H1 (cell line): ENCODE results near the gene FITM1. TPM values are rescaled to one million over a fixed set of nuclear protein-coding genes. Genes with fewer than 3 reads are reported as not detected.

Experiments
- BRCA1 ChIP-seq: IDR thresholded peaks from 2 replicates; pipeline ENCODE4 v1.6.1; 2012; ENCODE audit warnings: low read depth, low read length, improper control_type of control experiment
- CTBP2 ChIP-seq: IDR thresholded peaks from 2 replicates; pipeline ENCODE4 v1.7.0; 2011; ENCODE audit warnings: borderline replicate concordance, mild to moderate bottlenecking, moderate library complexity, mixed read lengths, low read length; ENCODE audit not compliant: insufficient read depth, insufficient read length
- KDM4A ChIP-seq: IDR thresholded peaks from one replicate; pipeline ENCODE4 v1.7.1; 2012; ENCODE audit warnings: low read depth, mild to moderate bottlenecking, moderate library complexity, low read length, inconsistent platforms; ENCODE audit not compliant: severe bottlenecking
- NRF1 ChIP-seq: IDR thresholded peaks from 2 replicates; pipeline ENCODE4 v1.6.1; 2011; ENCODE audit warnings: mild to moderate bottlenecking, low read depth, low read length, improper control_type of control experiment
- RBBP5 ChIP-seq: IDR thresholded peaks from 2 replicates; pipeline ENCODE4 v1.7.1; 2012; ENCODE audit warnings: low read depth, mild to moderate bottlenecking, inconsistent platforms, low read length, moderate library complexity, borderline replicate concordance
- polyA plus RNA-seq, 7 experiments: library from polyadenylated mRNA; depleted of rRNA in 3 of 7; stranded (reverse) in 5 of 7; unstranded in 2 of 7; fragments of >200 nt in 5 of 7; fragments of 200-250 nt in 2 of 7; gene quantifications; 1 replicate in 5 of 7; 2 replicates in 1 of 7; 4 replicates in 1 of 7; pipeline versions ENCODE4 v1.2.1 to v1.2.3, GENCODE V29; 2011 to 2013; ENCODE audit warnings: missing spikeins in 2 of 7, mixed read lengths in 2 of 7
- total RNA-seq: library from RNA; stranded (reverse); fragmentation: NEBNext Ultra II Directional; extraction: Animal tissue kit (Norgen Biotek cat#: 25700); gene quantifications from 2 replicates; pipeline ENCODE4 v1.2.1, GENCODE V29; 2021
- TF ChIP-seq, protein P1 (sequence below): fragments of 300-600 bp; sonication (generic); IDR thresholded peaks from 2 replicates; pipeline ENCODE4 v1.7.1; 2012; ENCODE audit warnings: low read length, moderate library complexity, mild to moderate bottlenecking, inconsistent platforms; ENCODE audit not compliant: insufficient replicate concordance
- TF ChIP-seq, protein P2 (sequence below): IDR thresholded peaks from 2 replicates; pipeline ENCODE4 v1.6.1; 2011; ENCODE audit warnings: low read length, improper control_type of control experiment
- TF ChIP-seq, protein P3 (sequence below): IDR thresholded peaks from 2 replicates; pipeline ENCODE4 v1.6.1; 2012; ENCODE audit warnings: inconsistent platforms
- TF ChIP-seq, protein P4 (sequence below): IDR thresholded peaks from 2 replicates; pipeline ENCODE4 v1.6.1; 2011; ENCODE audit warnings: low read depth, mild to moderate bottlenecking, low read length; ENCODE audit not compliant: insufficient read depth

FITM1 gene
- total and polyA plus RNA-seq, 2 of the 8 experiments (the other 6 are each of a cell fraction or from before 2014, with no cell fraction given): 0.53 to 0.76 TPM

DNA sequence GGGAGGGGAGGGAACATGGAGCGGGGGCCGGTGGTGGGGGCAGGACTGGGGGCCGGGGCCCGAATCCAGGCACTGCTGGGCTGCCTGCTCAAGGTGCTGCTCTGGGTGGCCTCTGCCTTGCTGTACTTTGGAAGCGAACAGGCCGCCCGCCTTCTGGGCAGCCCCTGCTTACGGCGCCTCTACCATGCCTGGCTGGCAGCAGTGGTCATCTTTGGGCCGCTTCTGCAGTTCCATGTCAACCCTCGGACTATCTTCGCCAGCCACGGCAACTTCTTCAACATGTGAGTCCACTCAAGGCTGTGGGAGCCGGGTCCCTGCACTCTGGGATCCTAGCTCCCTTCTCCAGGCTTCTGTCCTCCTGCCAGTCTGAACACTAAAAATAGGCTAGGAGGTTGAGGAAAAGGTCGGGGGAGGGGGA is 1.1 kb downstream of the FITM1 start (continued):
- TF ChIP-seq, protein P1, sequence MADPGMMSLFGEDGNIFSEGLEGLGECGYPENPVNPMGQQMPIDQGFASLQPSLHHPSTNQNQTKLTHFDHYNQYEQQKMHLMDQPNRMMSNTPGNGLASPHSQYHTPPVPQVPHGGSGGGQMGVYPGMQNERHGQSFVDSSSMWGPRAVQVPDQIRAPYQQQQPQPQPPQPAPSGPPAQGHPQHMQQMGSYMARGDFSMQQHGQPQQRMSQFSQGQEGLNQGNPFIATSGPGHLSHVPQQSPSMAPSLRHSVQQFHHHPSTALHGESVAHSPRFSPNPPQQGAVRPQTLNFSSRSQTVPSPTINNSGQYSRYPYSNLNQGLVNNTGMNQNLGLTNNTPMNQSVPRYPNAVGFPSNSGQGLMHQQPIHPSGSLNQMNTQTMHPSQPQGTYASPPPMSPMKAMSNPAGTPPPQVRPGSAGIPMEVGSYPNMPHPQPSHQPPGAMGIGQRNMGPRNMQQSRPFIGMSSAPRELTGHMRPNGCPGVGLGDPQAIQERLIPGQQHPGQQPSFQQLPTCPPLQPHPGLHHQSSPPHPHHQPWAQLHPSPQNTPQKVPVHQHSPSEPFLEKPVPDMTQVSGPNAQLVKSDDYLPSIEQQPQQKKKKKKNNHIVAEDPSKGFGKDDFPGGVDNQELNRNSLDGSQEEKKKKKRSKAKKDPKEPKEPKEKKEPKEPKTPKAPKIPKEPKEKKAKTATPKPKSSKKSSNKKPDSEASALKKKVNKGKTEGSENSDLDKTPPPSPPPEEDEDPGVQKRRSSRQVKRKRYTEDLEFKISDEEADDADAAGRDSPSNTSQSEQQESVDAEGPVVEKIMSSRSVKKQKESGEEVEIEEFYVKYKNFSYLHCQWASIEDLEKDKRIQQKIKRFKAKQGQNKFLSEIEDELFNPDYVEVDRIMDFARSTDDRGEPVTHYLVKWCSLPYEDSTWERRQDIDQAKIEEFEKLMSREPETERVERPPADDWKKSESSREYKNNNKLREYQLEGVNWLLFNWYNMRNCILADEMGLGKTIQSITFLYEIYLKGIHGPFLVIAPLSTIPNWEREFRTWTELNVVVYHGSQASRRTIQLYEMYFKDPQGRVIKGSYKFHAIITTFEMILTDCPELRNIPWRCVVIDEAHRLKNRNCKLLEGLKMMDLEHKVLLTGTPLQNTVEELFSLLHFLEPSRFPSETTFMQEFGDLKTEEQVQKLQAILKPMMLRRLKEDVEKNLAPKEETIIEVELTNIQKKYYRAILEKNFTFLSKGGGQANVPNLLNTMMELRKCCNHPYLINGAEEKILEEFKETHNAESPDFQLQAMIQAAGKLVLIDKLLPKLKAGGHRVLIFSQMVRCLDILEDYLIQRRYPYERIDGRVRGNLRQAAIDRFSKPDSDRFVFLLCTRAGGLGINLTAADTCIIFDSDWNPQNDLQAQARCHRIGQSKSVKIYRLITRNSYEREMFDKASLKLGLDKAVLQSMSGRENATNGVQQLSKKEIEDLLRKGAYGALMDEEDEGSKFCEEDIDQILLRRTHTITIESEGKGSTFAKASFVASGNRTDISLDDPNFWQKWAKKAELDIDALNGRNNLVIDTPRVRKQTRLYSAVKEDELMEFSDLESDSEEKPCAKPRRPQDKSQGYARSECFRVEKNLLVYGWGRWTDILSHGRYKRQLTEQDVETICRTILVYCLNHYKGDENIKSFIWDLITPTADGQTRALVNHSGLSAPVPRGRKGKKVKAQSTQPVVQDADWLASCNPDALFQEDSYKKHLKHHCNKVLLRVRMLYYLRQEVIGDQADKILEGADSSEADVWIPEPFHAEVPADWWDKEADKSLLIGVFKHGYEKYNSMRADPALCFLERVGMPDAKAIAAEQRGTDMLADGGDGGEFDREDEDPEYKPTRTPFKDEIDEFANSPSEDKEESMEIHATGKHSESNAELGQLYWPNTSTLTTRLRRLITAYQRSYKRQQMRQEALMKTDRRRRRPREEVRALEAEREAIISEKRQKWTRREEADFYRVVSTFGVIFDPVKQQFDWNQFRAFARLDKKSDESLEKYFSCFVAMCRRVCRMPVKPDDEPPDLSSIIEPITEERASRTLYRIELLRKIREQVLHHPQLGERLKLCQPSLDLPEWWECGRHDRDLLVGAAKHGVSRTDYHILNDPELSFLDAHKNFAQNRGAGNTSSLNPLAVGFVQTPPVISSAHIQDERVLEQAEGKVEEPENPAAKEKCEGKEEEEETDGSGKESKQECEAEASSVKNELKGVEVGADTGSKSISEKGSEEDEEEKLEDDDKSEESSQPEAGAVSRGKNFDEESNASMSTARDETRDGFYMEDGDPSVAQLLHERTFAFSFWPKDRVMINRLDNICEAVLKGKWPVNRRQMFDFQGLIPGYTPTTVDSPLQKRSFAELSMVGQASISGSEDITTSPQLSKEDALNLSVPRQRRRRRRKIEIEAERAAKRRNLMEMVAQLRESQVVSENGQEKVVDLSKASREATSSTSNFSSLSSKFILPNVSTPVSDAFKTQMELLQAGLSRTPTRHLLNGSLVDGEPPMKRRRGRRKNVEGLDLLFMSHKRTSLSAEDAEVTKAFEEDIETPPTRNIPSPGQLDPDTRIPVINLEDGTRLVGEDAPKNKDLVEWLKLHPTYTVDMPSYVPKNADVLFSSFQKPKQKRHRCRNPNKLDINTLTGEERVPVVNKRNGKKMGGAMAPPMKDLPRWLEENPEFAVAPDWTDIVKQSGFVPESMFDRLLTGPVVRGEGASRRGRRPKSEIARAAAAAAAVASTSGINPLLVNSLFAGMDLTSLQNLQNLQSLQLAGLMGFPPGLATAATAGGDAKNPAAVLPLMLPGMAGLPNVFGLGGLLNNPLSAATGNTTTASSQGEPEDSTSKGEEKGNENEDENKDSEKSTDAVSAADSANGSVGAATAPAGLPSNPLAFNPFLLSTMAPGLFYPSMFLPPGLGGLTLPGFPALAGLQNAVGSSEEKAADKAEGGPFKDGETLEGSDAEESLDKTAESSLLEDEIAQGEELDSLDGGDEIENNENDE: no peak
- TF ChIP-seq NRF1 (no peak), CTBP2 (no peak), RBBP5 (no peak), BRCA1 (no peak), KDM4A (no peak)
- TF ChIP-seq, protein P2, sequence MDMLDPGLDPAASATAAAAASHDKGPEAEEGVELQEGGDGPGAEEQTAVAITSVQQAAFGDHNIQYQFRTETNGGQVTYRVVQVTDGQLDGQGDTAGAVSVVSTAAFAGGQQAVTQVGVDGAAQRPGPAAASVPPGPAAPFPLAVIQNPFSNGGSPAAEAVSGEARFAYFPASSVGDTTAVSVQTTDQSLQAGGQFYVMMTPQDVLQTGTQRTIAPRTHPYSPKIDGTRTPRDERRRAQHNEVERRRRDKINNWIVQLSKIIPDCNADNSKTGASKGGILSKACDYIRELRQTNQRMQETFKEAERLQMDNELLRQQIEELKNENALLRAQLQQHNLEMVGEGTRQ: no peak
- TF ChIP-seq, protein P3, sequence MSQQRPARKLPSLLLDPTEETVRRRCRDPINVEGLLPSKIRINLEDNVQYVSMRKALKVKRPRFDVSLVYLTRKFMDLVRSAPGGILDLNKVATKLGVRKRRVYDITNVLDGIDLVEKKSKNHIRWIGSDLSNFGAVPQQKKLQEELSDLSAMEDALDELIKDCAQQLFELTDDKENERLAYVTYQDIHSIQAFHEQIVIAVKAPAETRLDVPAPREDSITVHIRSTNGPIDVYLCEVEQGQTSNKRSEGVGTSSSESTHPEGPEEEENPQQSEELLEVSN: no peak
- TF ChIP-seq, protein P4, sequence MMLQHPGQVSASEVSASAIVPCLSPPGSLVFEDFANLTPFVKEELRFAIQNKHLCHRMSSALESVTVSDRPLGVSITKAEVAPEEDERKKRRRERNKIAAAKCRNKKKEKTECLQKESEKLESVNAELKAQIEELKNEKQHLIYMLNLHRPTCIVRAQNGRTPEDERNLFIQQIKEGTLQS: no peak
